G401.6 (cell line): Measurements from ENCODE around the gene GEMIN5.
"Not testable (repeated sequence)": the region's sequence is repeated elsewhere in the genome, so short reads cannot be mapped to it uniquely, and the experiment has no call there.

Source experiments
- FAIRE-seq: peaks from 2 replicates; lab custom pipeline; 2012; peaks lifted over from hg19 to GRCh38; lab: Jason Lieb, UNC

The GEMIN5 gene

GRCh38 chr5:154937718-154938466 lies at the start of gene GEMIN5:
GEMIN5 (minus strand) TSS chr5:154938211; CDS start chr5:154938133, 78 bp downstream.
- no peak for FAIRE-seq

- no peak for FAIRE-seq
These were observed 48.1 kb upstream of the GEMIN5 start for GRCh38 chr5:154986151-154986550.

GRCh38 chr5:154984946-154985516 lies 47.0 kb upstream of the GEMIN5 start:
- FAIRE-seq: no peak

- not testable (repeated sequence) for FAIRE-seq
These were observed 40.3 kb upstream of the GEMIN5 start for GRCh38 chr5:154978294-154978693.

- no peak for FAIRE-seq
These were observed 39.4 kb upstream of the GEMIN5 start for GRCh38 chr5:154977409-154977808.

GRCh38 chr5:154976082-154976481 lies 38.1 kb upstream of the GEMIN5 start:
- FAIRE-seq: not testable (repeated sequence)

GRCh38 chr5:154972476-154973080 lies 34.6 kb upstream of the GEMIN5 start:
- FAIRE-seq: no peak

- no peak for FAIRE-seq
These were observed 33.5 kb upstream of the GEMIN5 start for GRCh38 chr5:154971501-154971900.

- FAIRE-seq: no peak
These were observed 32.7 kb upstream of the GEMIN5 start for GRCh38 chr5:154970759-154971158.

- FAIRE-seq: no peak
These were observed 30.9 kb upstream of the GEMIN5 start for GRCh38 chr5:154968953-154969352.

- peak; percentile 79 for FAIRE-seq
These were observed 29.5 kb upstream of the GEMIN5 start for GRCh38 chr5:154967421-154968024.

- no peak for FAIRE-seq
These were observed 28.9 kb upstream of the GEMIN5 start for GRCh38 chr5:154966874-154967273.

- no peak for FAIRE-seq
These were observed 28.2 kb upstream of the GEMIN5 start for GRCh38 chr5:154966081-154966841.

- no peak for FAIRE-seq
These were observed 24.5 kb upstream of the GEMIN5 start for GRCh38 chr5:154962494-154962893.

- no peak for FAIRE-seq
These were observed 18.7 kb upstream of the GEMIN5 start for GRCh38 chr5:154956712-154957111.

- no peak for FAIRE-seq
These were observed 11.8 kb upstream of the GEMIN5 start for GRCh38 chr5:154949781-154950180.

GRCh38 chr5:154948313-154948712 lies 10.3 kb upstream of the GEMIN5 start:
- no peak for FAIRE-seq

- FAIRE-seq: no peak
These were observed 9.8 kb upstream of the GEMIN5 start for GRCh38 chr5:154947778-154948177.

- FAIRE-seq: peak; percentile 88
These were observed 7.8 kb upstream of the GEMIN5 start for GRCh38 chr5:154945695-154946301.

GRCh38 chr5:154944716-154945115 lies 6.7 kb upstream of the GEMIN5 start:
- no peak for FAIRE-seq

- FAIRE-seq: no peak
These were observed 5.5 kb upstream of the GEMIN5 start for GRCh38 chr5:154943527-154943926.
